Ishikawa (cell line): ENCODE results near the gene RIMS4.

ENCODE experiments used
- CEBPB ChIP-seq: IDR thresholded peaks from 2 replicates; pipeline ENCODE4 v1.6.1; 2012
- CREB1 ChIP-seq: IDR thresholded peaks from 2 replicates; pipeline ENCODE4 v1.6.1; 2012; ENCODE audit warnings: low read depth
- EGR1 ChIP-seq: IDR thresholded peaks from 2 replicates; pipeline ENCODE4 v1.6.1; 2012
- EP300 ChIP-seq: IDR thresholded peaks from 2 replicates; pipeline ENCODE4 v1.6.1; 2012; ENCODE audit warnings: borderline replicate concordance
- FOXM1 ChIP-seq: IDR thresholded peaks from 2 replicates; pipeline ENCODE4 v1.6.1; 2012; ENCODE audit warnings: low read depth, borderline replicate concordance
- NFIC ChIP-seq: IDR thresholded peaks from 2 replicates; pipeline ENCODE4 v1.6.1; 2012
- RAD21 ChIP-seq: IDR thresholded peaks from 2 replicates; pipeline ENCODE4 v1.6.1; 2012; ENCODE audit warnings: low read depth
- TAF1 ChIP-seq: IDR thresholded peaks from 2 replicates; pipeline ENCODE4 v1.6.1; 2012; ENCODE audit warnings: low read depth, mild to moderate bottlenecking
- TCF12 ChIP-seq: IDR thresholded peaks from 2 replicates; pipeline ENCODE4 v1.6.1; 2012; ENCODE audit warnings: low read depth
- TEAD4 ChIP-seq: IDR thresholded peaks from 2 replicates; pipeline ENCODE4 v1.6.1; 2012
- YY1 ChIP-seq: IDR thresholded peaks from 2 replicates; pipeline ENCODE4 v1.6.1; 2012; ENCODE audit warnings: low read depth
- ZBTB7A ChIP-seq: IDR thresholded peaks from 2 replicates; pipeline ENCODE4 v1.6.1; 2012; ENCODE audit warnings: low read depth
- TF ChIP-seq, protein P1 (sequence below): IDR thresholded peaks from 2 replicates; pipeline ENCODE4 v1.6.1; 2012
- TF ChIP-seq, protein P2 (sequence below): IDR thresholded peaks from 2 replicates; pipeline ENCODE4 v1.6.1; 2012; ENCODE audit warnings: low read depth, mild to moderate bottlenecking
- TF ChIP-seq, protein P3 (sequence below): IDR thresholded peaks from 2 replicates; pipeline ENCODE4 v1.6.1; 2012

Gene RIMS4

DNA sequence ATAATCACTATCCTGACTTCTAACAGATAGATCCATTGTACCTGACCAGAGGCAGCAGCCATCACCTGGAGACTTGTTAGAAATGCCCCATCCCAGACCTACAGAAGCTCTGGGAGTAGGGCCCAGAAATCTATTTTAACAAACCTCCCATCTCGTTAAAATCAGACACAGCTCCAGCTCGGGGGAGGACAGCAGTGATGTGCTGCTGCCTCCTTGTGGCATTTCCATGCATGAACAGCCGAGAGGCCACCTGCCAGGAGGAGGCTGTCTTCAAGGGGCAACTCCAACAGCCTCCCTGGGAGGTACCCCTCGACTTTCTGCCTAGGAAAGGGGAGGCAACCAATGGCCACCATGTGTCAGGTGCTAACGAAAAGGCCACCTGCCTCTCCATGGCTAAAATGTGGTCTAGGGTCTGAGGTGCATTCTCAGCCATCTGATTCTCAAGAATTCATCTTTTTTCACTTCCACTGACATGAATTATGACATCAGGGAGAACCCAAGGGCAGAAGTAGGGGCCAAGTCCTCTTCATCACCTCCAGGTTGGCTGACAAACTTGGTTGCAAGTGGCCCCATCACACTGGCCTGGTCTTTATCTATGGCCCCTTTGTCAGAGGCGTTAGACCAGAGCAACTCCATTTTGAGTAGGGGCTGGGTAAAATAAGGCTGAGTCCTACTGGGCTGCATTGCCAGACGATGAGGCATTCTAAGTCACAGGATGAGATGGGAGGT lies 76.8 kb downstream of the RIMS4 start:
- no peak for TF ChIP-seq ZBTB7A
- TF ChIP-seq YY1, result no peak
- TF ChIP-seq RAD21, result peak; percentile 99

DNA sequence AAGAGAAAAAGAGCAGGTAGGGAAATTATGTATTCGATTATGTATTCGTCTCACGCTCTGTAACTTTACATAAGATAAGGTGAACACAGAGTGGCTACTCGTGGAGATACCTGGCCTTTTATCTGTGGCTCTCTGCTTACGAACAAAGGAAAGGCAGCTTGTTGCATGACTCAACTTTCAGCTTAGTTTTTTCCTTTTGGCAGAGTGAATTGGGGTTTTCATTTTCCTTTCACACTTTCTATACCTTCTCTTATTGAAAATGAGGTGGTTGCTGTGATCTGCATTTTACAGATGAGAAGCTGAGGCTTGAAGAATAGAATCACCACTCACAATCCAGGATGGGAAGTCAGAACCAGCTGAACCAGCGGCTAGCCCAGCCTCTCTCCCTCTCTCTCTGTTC lies 78.0 kb downstream of the RIMS4 start:
- TF ChIP-seq NFIC (no peak), YY1 (no peak), TCF12 (no peak), TEAD4 (no peak), CEBPB (no peak), EGR1 (no peak), ZBTB7A (no peak), FOXM1 (no peak), RAD21 (no peak), TAF1 (no peak), CREB1 (no peak), EP300 (no peak)
- TF ChIP-seq, protein P1, sequence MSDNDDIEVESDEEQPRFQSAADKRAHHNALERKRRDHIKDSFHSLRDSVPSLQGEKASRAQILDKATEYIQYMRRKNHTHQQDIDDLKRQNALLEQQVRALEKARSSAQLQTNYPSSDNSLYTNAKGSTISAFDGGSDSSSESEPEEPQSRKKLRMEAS, result no peak
- TF ChIP-seq, protein P2, sequence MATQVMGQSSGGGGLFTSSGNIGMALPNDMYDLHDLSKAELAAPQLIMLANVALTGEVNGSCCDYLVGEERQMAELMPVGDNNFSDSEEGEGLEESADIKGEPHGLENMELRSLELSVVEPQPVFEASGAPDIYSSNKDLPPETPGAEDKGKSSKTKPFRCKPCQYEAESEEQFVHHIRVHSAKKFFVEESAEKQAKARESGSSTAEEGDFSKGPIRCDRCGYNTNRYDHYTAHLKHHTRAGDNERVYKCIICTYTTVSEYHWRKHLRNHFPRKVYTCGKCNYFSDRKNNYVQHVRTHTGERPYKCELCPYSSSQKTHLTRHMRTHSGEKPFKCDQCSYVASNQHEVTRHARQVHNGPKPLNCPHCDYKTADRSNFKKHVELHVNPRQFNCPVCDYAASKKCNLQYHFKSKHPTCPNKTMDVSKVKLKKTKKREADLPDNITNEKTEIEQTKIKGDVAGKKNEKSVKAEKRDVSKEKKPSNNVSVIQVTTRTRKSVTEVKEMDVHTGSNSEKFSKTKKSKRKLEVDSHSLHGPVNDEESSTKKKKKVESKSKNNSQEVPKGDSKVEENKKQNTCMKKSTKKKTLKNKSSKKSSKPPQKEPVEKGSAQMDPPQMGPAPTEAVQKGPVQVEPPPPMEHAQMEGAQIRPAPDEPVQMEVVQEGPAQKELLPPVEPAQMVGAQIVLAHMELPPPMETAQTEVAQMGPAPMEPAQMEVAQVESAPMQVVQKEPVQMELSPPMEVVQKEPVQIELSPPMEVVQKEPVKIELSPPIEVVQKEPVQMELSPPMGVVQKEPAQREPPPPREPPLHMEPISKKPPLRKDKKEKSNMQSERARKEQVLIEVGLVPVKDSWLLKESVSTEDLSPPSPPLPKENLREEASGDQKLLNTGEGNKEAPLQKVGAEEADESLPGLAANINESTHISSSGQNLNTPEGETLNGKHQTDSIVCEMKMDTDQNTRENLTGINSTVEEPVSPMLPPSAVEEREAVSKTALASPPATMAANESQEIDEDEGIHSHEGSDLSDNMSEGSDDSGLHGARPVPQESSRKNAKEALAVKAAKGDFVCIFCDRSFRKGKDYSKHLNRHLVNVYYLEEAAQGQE, result no peak
- TF ChIP-seq, protein P3, sequence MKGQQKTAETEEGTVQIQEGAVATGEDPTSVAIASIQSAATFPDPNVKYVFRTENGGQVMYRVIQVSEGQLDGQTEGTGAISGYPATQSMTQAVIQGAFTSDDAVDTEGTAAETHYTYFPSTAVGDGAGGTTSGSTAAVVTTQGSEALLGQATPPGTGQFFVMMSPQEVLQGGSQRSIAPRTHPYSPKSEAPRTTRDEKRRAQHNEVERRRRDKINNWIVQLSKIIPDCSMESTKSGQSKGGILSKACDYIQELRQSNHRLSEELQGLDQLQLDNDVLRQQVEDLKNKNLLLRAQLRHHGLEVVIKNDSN, result no peak

DNA sequence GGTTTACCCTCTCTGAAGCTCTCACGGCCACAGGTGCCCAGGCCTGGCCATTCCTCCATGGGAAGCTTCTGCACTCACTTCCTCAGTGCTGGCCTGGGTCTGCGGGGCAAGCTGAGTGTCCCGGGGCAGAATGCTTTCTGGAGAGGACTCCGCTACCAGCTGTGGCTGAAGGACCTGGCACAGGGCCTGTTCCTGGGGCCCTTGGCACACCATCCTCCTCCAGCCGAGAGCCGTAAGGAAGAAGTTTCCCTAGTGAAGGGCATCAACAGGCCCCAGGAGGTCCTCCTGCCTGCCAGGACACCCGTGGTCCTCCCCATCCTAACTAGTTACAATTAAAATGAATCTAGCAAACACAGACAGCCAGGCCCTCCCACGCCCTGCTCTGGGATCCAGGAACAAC lies 78.7 kb downstream of the RIMS4 start:
- TF ChIP-seq NFIC (peak; percentile 68), YY1 (no peak), EGR1 (no peak), FOXM1 (no peak), TAF1 (no peak), TEAD4 (no peak), EP300 (peak; percentile 19; the same call in 1 of the 2 replicates), TCF12 (0 out of 2 replicates have a peak, but pooled peaks have one; percentile 16)
- TF ChIP-seq, protein P1, result no peak
- TF ChIP-seq, protein P2, result no peak

DNA sequence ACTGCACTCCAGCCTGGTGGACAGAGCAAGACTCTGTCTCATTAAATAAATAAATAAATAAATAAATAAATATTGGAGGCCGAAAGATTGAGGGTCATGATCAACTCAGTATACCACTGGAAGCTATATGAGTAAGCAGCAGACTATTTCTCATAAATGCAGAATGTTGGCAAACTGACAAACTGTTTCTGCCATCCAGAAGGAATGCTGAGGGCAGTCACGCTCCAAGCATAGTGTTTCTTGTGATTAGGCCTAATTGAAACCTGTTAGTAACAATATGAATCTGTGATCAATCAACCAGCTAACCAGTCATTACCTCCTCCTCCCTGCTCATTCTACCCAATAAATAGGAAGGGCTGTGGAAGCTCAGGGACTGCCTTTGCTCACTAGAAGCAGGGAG lies 79.9 kb downstream of the RIMS4 start:
- TF ChIP-seq ZBTB7A (no peak), EGR1 (no peak), EP300 (peak; percentile 97), CEBPB (peak; percentile 86), FOXM1 (peak; percentile 89), NFIC (peak; percentile 99), TEAD4 (peak; percentile 98), RAD21 (no peak), CREB1 (no peak), TCF12 (peak; percentile 95), YY1 (0 out of 2 replicates have a peak, but pooled peaks have one; percentile 26), TAF1 (no peak)
- TF ChIP-seq, protein P3, result peak; percentile 78
- TF ChIP-seq, protein P1, result peak; percentile 52; the same call in 1 of the 2 replicates
- TF ChIP-seq, protein P2, result no peak
